Body of pancreas (tissue), 4 donors: ENCODE data around the gene KLHL10.

Experiments
- CTCF ChIP-seq, 7 experiments: fragments of 450-650 bp in 4 of 7; fragments of 200-600 bp in 3 of 7; sonication (generic) in 3 of 7; IDR thresholded peaks; one replicate each; pipeline ENCODE4 v1.5.1; 2016 to 2019; ENCODE audit warnings: antibody characterized with exemption in 7 of 7
- POLR2A ChIP-seq, 3 donors: fragments of 450-650 bp; IDR thresholded peaks; one replicate each; pipeline ENCODE4 v1.6.1; 2016; ENCODE audit warnings: antibody characterized with exemption in 3 of 3, mild to moderate bottlenecking in 2 of 3

- TF ChIP-seq CTCF (IDR thresholded peaks at IDR 0.05), result peak in 1 of 7 experiments; percentile 1
- TF ChIP-seq POLR2A (IDR thresholded peaks at IDR 0.05), result no peak
These were observed 27.9 kb downstream of the KLHL10 start for GRCh38 chr17:41865596-41865893.
